Measurements from ENCODE around the gene SLC25A46. TPM values are rescaled to one million over a fixed set of nuclear protein-coding genes. Genes with fewer than 3 reads are reported as not detected.

Gene SLC25A46
- total RNA-seq, 4 donors from 2014 or later = 71.5 to 114 (median 99.7) TPM

DNA sequence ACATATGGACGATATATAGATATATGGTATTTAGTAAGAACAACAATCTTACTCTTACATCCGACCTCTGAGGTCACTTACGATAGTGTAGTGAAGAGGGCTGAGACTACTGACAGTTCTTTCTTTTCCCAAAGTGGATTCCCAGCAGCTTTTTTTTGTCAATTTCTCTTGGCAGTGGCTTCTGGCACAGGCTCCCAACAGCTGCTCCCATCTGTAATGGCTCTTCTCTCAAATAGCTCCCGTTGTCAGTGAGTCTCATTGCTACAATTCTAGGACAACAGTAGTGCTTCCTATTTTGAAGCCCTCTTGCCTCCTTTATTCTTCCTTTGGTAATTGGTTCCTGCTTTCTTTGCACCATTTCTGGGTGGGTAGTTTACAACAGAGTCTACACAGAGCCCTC is 68.4 kb downstream of the SLC25A46 start:
- Histone ChIP-seq H3K4me3 (no peak overlapping the region), H3K27ac (no peak overlapping the region), H3K4me1 (no peaks in the 10 kb centered on the region), H3K27me3 (no peaks in the 10 kb centered on the region), H3K9me3 (no peaks in the 10 kb centered on the region), H3K36me3 (no peaks in the 10 kb centered on the region)
- DNase-seq (no peak), ATAC-seq (no peak)
- intact Hi-C loops (cut with DNase I; ENCODE audit: low total_unique reads) = no loop called here
- TF ChIP-seq POLR2A (IDR thresholded peaks at IDR 0.05) = no peak
- TF ChIP-seq, protein P1, sequence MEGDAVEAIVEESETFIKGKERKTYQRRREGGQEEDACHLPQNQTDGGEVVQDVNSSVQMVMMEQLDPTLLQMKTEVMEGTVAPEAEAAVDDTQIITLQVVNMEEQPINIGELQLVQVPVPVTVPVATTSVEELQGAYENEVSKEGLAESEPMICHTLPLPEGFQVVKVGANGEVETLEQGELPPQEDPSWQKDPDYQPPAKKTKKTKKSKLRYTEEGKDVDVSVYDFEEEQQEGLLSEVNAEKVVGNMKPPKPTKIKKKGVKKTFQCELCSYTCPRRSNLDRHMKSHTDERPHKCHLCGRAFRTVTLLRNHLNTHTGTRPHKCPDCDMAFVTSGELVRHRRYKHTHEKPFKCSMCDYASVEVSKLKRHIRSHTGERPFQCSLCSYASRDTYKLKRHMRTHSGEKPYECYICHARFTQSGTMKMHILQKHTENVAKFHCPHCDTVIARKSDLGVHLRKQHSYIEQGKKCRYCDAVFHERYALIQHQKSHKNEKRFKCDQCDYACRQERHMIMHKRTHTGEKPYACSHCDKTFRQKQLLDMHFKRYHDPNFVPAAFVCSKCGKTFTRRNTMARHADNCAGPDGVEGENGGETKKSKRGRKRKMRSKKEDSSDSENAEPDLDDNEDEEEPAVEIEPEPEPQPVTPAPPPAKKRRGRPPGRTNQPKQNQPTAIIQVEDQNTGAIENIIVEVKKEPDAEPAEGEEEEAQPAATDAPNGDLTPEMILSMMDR (IDR thresholded peaks at IDR 0.05 in 4 of 5, conservative IDR thresholded peaks at IDR 0.05 in 1 of 5) = no peak
- in situ Hi-C loops (cut with MboI; ENCODE audit: low sequenced_read_pairs in 4 of 4) = no loop called here

- in situ Hi-C loops (cut with MboI; ENCODE audit: low sequenced_read_pairs in 4 of 4) = no loop called here
- Histone ChIP-seq H3K4me1 (no peaks in the 10 kb centered on the region), H3K36me3 (no peaks in the 10 kb centered on the region), H3K9me3 (no peaks in the 10 kb centered on the region), H3K27me3 (no peaks in the 10 kb centered on the region), H3K27ac (no peak overlapping the region), H3K4me3 (no peak overlapping the region)
- intact Hi-C loops (cut with DNase I; ENCODE audit: low total_unique reads) = no loop called here
- no peak for ATAC-seq
- DNase-seq = no peak
- no peak for TF ChIP-seq POLR2A (IDR thresholded peaks at IDR 0.05)
- TF ChIP-seq, protein P1 (IDR thresholded peaks at IDR 0.05 in 4 of 5, conservative IDR thresholded peaks at IDR 0.05 in 1 of 5) = no peak
These were observed 70.2 kb downstream of the SLC25A46 start for GRCh38 chr5:110809006-110809405.

Other genes starting within 250 kb of the SLC25A46 start
- under 1 TPM in 1 of 4 donors, not detected in 3; 0.82 TPM for gene TMEM232, start 12.3 kb upstream of the SLC25A46 start, total RNA-seq

All from gastrocnemius medialis (tissue), 4 donors.